Esophagus squamous epithelium (tissue), 4 donors: ENCODE results near the gene ATP1B3.

ENCODE experiments used
- CTCF ChIP-seq, 6 experiments: fragments of 450-650 bp in 4 of 6; fragments of 200-600 bp in 2 of 6; sonication (generic) in 2 of 6; IDR thresholded peaks; one replicate each; pipeline ENCODE4 v1.5.1; 2016 to 2019; ENCODE audit warnings: antibody characterized with exemption in 6 of 6, mild to moderate bottlenecking in 4 of 6, moderate library complexity in 4 of 6
- POLR2A ChIP-seq, 4 donors: fragments of 450-650 bp; IDR thresholded peaks; one replicate each; pipeline ENCODE4 v1.6.1; 2017; ENCODE audit warnings: antibody characterized with exemption in 4 of 4, mild to moderate bottlenecking in 4 of 4, moderate library complexity in 3 of 4

GRCh38 chr3:141851411-141851810, 25.0 kb upstream of the ATP1B3 start:
- TF ChIP-seq POLR2A (IDR thresholded peaks at IDR 0.05): no peak
- TF ChIP-seq CTCF (IDR thresholded peaks at IDR 0.05): no peak
